GM18907 (cell line): ENCODE data around the gene OXT.
"Not testable (repeated sequence)": the region's sequence is repeated elsewhere in the genome, so short reads cannot be mapped to it uniquely, and the experiment has no call there.

Source experiments
- ATAC-seq: cut with Tn5 transposase; IDR thresholded peaks from one replicate; pipeline ENCODE4 v1.9.1; 2021; ENCODE audit warnings: mild to moderate bottlenecking, moderate library complexity; ENCODE audit not compliant: unreplicated experiment

OXT gene

DNA sequence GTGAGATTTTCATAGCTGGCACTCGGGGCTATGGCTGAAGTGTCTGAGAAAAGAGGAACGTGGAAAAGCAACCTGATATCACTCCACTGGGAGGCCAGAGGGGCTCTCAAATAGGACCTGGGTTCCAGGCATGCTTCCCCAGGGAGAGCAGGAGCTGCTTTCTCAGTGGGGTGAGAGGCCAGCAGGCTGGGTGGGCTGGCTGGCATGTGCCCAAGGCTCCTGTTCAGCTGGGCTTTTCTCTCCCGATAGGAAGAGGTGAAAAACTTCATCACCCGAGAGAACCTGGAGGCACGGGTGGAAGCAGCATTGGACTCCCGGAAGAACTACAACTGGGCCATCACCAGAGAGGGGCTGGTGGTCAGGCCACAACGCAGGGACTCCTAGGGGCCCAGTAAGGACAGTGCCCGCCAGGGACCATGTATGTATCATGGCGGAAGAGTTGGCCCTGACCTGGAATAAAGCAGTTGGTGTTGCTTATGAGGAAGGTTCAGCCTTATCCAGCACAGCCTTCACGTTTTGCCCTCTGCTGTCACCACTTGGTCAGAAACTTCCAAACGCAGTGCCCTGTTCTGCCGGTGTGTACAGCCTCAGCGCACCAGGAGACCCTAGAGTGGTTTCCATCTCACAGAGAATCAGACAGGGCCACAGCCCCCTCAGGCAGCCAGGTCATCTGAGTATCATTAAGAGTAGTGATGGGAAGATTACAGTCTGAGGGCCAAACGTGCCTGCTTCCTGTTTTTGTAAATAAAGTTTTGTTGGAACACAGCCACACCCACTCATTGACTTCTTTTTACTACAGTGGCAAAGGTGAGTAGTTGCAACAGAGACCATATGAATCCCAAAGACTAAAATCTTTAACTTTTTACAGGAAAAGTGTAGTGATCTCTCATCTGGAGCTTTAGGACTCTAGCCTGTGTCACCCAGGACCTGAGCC lies 23.7 kb upstream of the OXT start:
- no peak for ATAC-seq

DNA sequence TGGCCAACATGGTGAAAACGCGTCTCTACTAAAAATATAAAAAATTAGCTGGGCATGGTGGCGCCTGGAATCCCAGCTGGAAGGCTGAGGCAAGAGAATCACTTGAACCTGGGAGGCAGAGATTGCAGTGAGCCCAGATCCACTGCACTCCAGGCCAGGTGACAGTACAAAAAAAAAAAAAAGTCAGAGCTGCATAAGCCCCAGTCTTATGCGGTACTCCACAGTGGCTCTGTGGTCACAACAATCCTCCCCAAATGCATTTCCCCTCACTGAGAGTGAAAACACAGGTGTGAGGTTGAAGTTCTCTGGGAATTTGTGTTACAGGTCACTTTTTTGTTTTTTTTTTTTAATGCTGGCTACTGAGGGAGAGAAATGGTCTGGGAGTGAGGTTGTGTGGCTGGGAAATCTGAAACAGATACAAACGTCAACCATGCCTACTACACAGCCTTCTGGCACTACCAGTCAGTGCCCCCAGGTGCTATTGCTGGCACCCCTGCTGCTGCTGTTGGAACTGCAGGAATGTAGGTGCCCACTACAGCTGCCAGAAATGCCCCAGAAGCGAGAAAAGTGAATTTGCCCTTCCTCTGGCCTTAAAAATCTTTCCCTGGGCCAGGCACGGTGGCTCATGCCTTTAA lies 19.9 kb upstream of the OXT start:
- ATAC-seq, result no peak

DNA sequence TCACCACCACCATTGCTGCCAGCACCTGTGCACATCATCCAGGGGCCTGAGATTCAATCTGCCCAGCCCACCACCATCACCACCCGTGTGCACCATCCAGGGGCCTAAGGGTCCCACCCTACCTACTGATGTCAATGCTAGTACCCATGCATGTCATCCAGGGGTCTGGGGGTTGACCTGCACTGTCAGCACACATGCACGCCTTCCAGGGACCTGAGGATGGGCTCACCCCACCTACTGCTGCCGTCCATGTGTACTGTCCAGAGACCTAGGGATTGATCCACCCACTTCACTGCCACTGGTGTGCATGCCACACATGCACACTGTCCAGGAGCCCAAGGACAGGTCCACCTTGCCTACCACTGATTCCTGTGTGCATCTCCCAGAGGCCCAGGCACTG lies 11.9 kb upstream of the OXT start:
- no peak for ATAC-seq

DNA sequence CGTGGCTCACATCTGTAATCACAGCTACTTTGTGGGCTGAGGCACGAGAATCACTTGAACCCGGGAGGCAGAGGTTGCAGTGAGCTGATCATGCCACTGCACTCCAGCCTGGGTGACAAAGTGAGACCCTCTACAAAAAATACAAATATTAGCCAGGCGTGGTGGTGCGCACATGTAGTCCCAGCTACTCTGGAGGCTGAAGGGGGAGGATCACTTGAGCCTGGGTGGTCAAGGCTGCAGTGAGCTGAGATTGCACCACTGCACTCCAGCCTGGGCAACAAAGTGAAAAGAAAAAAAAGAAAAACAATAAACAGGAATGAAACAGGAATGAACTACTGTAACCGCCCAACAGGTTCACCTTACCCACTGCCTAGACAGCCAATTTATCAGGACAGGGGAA lies 7.3 kb upstream of the OXT start:
- not testable (repeated sequence) for ATAC-seq

DNA sequence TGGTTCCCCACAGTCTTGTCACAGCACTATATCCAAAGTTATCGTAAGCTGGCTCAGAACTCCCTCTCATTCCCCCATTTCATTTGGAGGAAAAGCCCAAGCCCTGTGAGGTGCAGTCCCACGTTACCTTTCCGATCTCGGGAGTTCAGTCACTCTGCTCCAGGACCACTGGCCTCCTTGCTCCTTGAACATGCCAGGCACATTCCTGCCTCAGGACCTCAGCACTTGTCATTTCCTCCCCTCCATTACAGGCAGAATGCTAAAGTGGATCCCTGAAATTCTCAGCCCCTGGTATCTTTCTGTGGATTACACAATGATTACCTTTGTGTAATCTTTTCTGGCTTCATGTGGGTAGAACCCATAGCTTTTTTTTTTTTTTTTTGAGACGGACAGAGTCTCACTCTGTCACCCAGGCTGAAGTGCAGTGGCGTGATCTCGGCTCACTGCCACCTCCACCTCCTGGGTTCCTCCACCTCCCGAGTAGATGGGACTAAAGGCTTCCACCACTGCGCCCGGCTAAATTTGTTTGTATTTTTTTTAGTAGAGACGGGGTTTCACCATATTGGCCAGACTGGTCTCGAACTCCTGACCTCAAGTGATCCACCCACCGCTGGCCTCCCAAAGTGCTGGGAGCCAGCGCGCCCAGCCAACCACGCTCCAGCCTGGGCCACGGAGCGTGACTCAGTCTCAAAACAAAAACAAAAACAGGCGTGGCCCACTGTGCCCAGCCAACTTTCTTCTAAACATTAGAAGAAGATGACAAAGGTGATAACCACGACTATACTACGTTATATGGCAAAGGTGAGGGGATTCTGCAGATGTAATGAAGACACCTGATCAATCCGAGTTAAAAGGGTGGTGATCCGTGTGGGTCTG lies 4.0 kb upstream of the OXT start:
- ATAC-seq, result no peak

DNA sequence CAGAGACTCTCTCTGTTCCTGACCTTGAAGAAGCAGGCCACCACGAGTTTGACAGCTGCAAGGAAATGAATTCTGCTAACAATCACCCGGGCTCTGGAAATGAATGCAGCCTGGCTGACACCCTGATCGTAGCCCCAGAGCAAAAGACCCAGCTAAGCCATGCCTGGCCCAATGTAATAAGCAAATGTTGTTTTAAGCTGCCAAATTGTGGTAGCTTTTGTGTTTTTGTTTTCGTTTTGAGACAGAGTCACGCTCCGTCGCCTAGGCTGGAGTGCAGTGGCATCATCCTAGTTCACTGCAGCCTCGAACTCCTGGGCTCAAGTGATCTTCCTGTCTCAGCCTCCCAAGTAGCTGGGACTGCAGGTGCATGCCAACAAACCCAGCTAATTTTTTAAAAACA lies 3.3 kb upstream of the OXT start:
- ATAC-seq, result no peak

DNA sequence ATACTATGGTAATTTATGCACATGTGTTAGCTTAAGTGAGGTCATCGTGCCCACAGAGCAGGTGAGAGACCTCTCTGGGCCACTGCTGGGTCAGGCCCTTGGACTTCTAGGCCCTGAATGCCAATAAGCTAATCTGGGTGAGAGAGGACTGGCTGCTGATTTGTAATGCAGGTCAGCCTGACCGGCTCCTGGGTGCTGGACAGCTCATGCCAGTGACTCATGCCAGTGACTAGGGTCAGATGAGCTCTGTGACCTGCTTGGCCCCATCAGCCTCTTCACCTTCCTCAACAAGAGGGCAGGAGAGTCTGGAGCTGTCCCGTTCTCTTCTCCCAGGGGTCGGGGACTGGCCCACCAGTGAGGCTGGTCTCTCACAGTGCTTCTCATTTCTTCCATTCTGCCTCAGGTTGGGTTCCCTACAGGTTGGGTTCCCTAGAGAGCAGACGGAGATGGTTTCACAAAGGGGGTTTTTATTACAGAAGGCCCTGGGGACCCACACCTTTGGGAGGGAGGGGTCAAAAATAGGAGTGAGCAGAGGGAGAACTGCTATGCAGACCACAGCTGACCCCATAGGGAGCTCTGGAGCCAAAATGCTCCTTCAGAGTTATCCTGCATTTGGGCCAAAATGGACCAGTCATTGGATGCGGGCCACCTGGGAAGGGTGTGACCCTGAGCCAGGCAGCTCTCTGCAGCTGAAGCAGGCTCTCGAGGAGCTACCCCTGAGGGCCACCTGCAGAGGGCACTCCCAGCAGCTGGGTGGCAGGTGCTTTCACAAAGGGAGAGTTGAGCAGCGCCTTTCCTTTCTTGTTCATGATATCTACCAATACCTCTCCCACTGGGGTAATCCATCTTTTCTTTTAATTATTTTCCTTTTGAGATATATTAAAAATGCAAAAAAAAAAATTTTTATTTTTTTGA lies 2.2 kb upstream of the OXT start:
- ATAC-seq, result no peak

DNA sequence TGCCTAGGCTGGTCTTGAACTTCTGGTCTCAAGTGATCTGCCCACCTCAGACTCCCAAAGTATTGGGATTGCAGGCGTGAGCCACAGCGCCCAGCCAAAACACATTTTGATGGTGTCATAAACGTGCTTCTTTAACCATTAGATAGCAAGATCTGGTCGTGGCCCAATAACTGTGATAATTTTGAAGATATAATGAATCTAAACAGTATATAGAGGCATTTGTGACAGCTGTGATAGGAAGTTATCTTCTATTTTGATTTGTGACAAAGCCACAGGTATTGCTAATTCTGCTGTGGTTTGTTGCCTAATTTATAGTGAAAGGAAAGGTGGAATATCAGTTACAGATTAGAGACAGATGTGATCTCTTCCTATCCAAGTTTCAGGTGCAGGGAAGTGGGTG lies 695 bp upstream of the OXT start:
- ATAC-seq, result no peak

DNA sequence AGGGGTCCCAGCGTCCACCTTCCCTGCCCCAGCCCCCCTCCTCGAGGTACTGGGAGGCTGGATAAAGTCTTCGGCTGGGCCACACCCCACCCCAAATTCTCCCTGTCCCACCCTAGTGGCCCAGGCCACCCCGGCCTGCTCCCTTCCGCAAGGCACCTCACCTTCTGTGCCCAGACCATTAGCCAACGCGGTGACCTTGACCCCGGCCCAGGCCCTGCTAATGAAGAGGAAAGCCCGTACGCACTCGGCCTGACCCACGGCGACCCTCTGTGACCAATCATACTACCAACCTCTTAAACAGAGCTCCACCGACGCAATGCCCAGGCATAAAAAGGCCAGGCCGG lies 182 bp upstream of the OXT start:
- ATAC-seq, result no peak

DNA sequence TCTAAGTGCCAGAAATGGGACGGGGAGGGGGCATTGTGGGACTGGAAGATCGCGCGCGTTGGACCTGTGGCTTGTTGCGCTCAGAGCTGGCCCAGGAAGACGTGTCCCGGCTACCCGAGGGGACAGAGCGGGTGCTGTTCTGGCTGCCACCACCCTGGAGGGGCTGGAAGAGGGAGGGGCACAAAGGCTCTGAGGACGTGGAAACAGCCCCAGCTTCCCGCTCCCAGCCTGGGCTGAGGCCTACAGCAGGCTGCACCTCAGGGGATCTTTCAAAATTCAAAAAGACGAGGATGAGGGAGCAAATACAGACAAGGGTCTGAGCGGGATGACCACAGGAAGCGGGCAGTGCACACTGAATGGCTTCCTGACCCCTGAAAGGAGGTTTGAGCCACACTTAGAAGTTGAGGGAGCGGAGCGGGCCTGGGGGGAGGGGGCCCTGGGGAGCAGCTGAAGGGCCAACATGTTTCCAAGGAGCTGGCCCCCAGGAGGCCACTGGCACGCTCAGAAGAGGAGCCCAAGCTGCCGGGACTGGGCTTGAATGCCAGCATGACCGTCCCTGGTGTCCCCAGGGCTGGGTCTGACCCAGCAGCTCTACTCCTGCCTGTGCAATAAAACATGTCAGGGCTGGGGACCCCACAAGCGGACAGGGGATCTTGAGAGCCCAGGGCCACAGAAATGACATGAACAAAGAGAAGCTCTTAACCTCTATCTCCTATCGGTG lies 1.3 kb downstream of the OXT start:
- no peak for ATAC-seq

DNA sequence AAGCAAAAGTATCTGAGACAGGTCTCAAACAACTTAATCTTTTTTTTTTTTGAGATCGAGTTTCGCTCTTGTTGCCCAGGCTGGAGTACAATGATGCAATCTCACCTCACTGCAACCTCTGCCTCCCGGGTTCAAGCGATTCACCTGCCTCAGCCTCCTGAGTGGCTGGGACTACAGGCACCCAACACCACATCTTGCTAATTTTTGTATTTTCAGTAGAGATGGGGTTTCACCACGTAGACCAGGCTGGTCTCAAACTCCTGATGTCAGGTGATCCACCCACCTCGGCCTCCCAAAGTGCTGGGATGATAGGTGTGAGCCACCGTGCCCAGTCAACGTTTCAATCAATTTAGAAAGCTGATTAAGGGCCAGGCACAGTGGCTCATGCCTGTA lies 1.8 kb downstream of the OXT start:
- not testable (repeated sequence) for ATAC-seq

DNA sequence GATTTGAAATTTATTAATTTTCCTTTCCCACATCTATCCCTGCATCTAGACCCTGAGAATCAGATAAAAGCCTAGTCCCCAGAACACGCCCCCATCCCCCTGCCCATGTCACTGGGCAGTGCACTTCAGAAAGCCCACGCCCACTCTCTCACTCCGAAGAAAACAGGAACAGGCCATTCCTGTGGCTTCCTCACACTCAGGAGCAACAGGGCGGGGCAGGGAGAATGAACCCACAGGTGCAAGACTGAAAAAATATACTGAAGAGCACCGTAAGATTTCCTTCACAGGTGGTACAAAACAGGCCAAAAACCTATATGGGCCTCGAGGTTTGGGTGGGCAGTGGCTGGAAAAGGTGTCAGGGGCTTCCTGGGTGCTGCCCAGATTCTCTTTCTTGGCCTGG lies 3.4 kb downstream of the OXT start:
- no peak for ATAC-seq

DNA sequence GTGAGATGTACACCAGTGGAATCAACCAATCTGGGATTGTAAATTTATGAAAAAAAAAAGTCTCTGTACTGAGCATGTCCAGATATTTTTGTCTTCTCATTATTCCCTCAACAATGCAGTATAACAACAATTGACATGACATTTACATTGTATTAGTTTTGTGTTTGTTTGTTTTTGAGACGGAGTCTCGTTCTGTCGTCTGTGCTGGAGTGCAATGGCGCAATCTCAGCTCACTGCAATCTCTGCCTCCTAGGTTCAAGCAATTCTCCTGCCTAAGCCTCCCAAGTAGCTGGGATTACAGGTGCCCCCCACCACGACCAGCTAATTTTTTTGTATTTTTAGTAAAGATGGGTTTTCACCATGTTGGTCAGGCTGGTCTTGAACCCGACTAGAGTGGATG lies 3.9 kb downstream of the OXT start:
- ATAC-seq, result not testable (repeated sequence)

DNA sequence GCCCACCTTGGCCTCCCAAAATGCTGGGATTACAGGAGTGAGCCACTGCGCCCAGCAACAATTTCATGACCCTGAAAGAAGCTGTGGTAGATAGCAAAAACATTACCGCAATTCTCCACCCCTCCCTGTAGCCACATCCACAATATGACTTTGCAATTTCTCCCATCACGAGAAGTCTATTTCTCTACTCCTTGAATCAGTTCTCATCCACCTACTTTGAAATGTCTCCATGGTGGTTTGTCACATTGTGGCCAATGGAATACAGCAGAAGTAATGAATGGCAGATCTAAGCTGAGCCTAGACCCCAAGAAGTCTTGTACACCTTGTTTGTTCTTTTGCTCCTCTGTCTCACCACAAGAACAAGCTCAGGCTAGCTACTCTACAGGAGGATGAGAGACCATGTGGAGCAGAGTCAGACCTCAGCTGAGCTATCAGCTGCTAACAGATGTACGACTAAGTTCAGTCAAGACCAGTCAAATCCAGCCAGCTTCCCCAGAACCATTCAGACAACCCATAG lies 6.3 kb downstream of the OXT start:
- ATAC-seq, result no peak

DNA sequence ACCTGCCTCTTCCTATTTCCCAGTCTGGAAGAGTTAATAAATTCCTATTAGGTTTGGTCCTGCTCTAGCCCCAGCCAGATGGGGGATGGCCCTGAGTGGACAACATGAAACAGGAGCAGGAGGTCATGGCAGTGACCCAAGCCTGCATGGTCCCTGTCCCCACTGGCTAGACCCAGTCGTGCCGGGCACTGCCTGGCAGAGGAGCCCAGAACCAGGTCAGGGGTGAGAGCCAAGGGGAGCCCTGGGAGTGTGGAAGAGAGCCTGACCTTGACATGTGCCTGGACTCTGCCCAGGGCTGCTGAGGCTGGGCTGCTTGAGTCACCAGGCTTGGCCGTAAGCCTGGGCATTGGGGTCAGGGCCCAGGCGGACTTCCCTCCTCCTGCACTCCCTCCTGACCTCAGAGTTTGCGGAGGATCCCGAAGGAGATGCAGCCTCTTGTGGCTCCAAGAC lies 9.5 kb downstream of the OXT start:
- no peak for ATAC-seq

DNA sequence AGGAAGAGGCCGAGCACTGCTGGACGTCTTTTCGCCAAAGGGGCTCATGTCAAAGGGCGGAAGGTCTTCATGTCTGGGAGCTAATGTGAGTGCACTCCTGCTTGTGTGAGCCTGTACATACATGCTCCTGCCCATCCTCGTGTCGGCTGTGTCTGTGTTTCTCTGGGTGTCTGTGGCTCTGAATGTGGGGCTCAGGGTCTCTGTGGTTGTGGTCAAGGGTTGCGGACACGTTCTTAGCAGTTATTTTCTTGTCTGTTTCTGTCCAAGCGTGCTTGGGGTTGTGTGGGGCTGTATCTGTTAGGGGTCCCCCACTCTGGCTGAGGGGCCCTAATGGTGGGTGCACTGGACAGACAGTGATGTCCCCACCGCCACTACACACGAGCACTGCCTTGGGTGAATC lies 10.2 kb downstream of the OXT start:
- ATAC-seq, result no peak

DNA sequence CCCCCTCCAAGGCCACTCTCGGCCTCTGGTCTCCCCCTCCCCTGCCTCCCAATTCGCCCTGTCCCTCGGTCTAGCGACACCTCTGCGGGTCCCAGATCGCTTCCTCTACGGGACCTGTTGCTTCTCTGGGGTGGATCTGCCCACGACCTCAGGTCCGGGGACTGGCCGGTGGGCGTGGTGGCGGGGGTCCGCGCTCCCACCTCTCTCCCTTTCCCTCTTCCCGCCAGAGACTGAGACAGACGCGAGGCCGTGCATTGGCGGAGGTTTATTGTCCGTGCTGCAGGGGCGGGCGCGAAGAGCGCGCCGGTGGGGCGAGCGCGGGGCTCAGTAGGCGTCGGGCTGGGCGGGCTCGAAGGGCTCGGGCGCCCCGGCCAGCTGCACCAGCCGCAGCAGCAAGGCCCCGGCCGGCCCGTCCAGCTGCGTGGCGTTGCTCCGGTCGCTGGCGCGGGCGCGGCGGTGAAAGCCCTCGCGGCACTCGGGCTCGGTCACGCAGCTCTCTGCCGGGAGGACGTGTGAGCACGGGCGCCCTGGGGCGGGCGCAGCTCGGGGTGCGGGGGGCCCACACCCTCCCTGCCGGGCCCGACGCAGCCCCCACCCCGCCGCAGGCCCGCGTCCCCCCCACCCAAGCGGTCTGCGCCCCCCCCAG lies 11.0 kb downstream of the OXT start:
- no peak for ATAC-seq

DNA sequence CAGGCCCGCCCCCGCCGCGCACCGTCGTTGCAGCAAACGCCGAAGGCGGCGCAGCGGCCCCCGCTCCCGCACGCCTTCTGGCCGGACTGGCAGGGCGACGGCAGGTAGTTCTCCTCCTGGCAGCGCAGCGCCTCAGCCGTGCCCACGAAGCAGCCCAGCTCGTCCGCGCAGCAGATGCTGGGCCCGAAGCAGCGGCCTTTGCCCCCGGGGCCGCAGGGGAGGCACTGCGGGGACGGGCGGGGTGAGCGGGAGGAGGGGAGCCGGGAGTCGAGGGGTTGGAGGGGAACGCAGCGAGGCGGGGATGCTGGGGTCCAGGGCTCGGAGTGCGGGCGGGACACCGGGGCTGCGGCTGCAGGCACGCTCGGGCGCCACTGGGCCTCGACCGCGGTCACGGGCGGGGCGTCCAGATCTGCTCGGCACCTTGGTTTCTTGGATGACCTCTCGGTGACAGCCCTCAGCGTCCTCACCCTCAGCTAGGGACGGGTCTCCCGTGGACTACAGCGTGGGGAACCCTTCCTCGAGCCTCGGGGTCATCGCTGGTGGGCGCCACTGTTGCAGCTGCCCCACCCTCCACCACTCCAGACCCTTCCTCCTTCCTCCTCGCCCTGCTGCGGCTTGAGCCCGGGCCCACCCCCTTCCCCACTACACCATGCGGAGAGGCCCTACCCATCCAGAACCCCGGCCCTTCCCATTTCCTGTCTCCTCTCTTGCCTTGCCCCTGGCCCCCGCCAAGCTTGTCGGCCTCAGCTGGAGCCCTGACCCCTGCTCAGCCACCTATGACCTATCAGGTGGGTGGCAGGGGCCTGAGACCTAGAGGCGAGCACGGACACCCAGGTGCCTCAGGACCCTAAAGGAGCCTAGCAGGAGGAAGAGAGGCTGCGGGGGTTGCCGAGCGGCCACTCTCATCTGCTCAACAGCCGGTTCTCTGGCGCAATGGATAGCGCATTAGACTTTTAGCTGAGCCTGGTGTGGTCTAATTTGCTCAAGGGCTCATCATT lies 11.8 kb downstream of the OXT start:
- ATAC-seq, result no peak
